NOMO-1 (cell line): ENCODE measurements around the gene NFKB2.

Experiments
- DNase-seq, 2 experiments: peaks; one replicate each; lab custom pipeline; 2025; ENCODE audit not compliant: unreplicated experiment in 2 of 2; lab: John Stamatoyannopoulos, UW

The NFKB2 gene

GRCh38 chr10:102395400-102396316 lies at the start of gene NFKB2:
NFKB2 (plus strand) TSS chr10:102395705; CDS start chr10:102395960, 255 bp downstream.
- peak; percentile 53 to 66 for DNase-seq

- no peak for DNase-seq
Measured at GRCh38 chr10:102347236-102347828, 48.2 kb upstream of the NFKB2 start.

GRCh38 chr10:102352066-102352715 lies 43.3 kb upstream of the NFKB2 start:
- DNase-seq: peak; percentile 8 to 43

- no peak for DNase-seq
Measured at GRCh38 chr10:102354451-102354850, 41.1 kb upstream of the NFKB2 start.

- DNase-seq: no peak
Measured at GRCh38 chr10:102358712-102359382, 36.7 kb upstream of the NFKB2 start.

GRCh38 chr10:102367441-102367840 lies 28.1 kb upstream of the NFKB2 start:
- DNase-seq: no peak

- no peak for DNase-seq
Measured at GRCh38 chr10:102368077-102368476, 27.4 kb upstream of the NFKB2 start.

GRCh38 chr10:102371295-102371694 lies 24.2 kb upstream of the NFKB2 start:
- DNase-seq: no peak

GRCh38 chr10:102375250-102375649 lies 20.3 kb upstream of the NFKB2 start:
- no peak for DNase-seq

- DNase-seq: no peak
Measured at GRCh38 chr10:102375867-102376266, 19.6 kb upstream of the NFKB2 start.

- DNase-seq: no peak
Measured at GRCh38 chr10:102376901-102377300, 18.6 kb upstream of the NFKB2 start.

- no peak for DNase-seq
Measured at GRCh38 chr10:102379383-102379782, 16.1 kb upstream of the NFKB2 start.

- DNase-seq: no peak
Measured at GRCh38 chr10:102381983-102382382, 13.5 kb upstream of the NFKB2 start.

GRCh38 chr10:102382871-102383270 lies 12.6 kb upstream of the NFKB2 start:
- DNase-seq: no peak

- DNase-seq: no peak
Measured at GRCh38 chr10:102384053-102384452, 11.5 kb upstream of the NFKB2 start.

- DNase-seq: no peak
Measured at GRCh38 chr10:102384606-102385429, 10.7 kb upstream of the NFKB2 start.

GRCh38 chr10:102389894-102390293 lies 5.6 kb upstream of the NFKB2 start:
- DNase-seq: no peak

GRCh38 chr10:102392306-102392705 lies 3.2 kb upstream of the NFKB2 start:
- DNase-seq: no peak

- DNase-seq: no peak
Measured at GRCh38 chr10:102393411-102394078, 2.0 kb upstream of the NFKB2 start.
